AG10803 (cell line): ENCODE data around the gene ARHGAP45.

Source experiments
- DNase-seq: peaks from one replicate; pipeline ENCODE4 v3.0.0; 2010; ENCODE audit warnings: low read depth
- H3K4me3 ChIP-seq: 2 replicates; pipeline ENCODE4 v1.5.1; 2011; ENCODE audit warnings: mild to moderate bottlenecking, low read length, control low read depth
- TF ChIP-seq, protein P1 (sequence below): conservative IDR thresholded peaks from 2 replicates; pipeline ENCODE4 v1.5.1; 2011; ENCODE audit warnings: mild to moderate bottlenecking, low read length, control low read depth, inconsistent platforms

ARHGAP45 gene

DNA sequence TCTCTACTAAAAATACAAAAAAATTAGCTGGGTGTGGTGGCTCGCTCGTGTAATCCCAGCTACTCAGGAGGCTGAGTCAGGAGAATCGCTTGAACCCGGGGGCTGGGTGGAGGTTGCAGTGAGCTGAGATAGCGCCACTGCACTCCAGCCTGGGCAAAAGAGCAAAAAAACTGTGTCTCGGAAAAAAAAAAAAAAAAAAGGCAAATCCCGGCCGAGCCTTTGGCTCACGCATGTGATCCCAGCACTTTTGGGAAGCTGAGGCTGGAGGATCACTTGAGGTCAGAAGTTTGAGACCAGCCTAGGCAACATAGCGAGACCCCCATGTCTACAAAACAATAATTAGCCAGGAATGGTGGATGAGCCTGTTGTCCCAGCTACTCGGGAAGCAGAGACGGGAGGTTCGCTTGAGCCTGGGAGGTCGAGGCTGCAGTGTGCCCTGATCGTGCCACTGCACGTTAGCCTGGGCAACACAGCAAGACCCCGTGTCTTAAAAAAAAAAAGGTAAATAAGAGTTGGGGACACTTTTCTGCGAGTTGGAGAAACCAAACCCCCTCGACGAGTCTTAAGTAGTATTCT is 36.3 kb downstream of the ARHGAP45 start:
- TF ChIP-seq, protein P1, sequence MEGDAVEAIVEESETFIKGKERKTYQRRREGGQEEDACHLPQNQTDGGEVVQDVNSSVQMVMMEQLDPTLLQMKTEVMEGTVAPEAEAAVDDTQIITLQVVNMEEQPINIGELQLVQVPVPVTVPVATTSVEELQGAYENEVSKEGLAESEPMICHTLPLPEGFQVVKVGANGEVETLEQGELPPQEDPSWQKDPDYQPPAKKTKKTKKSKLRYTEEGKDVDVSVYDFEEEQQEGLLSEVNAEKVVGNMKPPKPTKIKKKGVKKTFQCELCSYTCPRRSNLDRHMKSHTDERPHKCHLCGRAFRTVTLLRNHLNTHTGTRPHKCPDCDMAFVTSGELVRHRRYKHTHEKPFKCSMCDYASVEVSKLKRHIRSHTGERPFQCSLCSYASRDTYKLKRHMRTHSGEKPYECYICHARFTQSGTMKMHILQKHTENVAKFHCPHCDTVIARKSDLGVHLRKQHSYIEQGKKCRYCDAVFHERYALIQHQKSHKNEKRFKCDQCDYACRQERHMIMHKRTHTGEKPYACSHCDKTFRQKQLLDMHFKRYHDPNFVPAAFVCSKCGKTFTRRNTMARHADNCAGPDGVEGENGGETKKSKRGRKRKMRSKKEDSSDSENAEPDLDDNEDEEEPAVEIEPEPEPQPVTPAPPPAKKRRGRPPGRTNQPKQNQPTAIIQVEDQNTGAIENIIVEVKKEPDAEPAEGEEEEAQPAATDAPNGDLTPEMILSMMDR, result no peak
- H3K4me3 ChIP-seq, result peak overlapping the region; percentile 47

DNA sequence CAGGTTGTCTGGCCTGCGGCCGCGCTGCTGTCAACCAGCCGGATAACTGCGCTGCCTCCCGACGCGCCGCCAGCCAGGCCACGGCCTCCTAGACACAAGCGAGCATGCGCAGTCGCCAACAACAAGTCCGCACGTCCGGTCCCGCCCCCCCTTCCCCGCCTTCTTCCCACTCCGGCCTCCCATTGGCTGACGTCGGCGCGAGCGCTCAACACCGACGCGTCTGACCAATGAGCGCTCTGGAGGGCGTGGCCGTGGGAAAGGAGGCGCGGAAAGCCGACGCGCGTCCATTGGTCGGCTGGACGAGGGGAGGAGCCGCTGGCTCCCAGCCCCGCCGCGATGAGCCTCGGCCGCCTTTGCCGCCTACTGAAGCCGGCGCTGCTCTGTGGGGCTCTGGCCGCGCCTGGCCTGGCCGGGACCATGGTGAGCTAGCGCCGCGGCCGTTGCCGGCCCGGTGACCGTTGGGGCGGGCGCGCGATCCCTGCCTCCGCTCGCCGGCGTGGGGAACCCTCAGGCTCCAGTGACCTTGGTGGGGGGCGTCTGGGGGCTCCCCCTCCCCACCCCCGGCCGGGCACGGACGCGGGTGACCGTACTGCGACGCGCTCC is 36.8 kb downstream of the ARHGAP45 start, which contains the start of gene GPX4:
Gene GPX4, plus strand, starts transcription at position 287 of the 603 bp plus-strand sequence. Its CDS starts 50 bp downstream, at position 337.
- peak within 1 kb of the TSS; percentile 77 for H3K4me3 ChIP-seq
- TF ChIP-seq, protein P1, result no peak
- DNase-seq, result peak; percentile 99

More for the DNA sequence above, 36.3 kb downstream of the ARHGAP45 start:
- DNase-seq, result peak; percentile 50

DNA sequence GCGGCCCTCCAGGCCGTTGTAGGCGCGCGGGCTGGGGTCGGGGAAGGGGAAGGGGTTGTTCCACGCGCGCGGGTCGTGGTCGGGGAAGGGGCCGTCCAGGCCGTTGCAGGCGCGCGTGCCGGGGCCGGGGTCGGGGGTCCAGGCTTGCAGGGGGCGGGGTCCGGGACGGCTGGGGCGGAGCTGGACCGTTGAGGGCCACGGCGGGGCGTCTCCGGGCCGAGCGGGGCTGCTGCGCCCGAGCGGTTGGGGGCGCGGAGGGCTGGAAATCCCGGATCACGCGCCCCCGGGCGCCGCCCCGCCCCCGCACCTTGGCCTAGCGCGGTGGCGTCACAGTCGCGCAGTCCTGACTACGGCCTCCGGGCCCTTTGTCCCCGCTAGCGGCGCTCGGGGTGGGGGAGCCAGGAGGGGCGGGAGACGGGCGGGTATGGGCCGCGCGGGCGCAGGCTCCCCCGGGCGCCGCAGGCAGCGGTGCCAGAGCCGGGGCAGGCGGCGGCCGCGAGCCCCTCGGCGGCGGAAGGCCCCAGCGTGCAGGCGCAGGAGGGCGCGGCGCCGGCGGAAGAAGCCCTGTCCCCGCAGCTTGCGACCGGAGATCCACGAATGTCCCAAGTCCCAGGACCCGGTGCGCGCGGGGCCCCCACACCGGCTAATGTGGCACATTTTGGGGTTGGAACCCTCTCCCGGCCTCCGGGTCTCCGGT is 37.5 kb downstream of the ARHGAP45 start:
- DNase-seq, result peak; percentile 59
- peak overlapping the region; percentile 77 for H3K4me3 ChIP-seq
- TF ChIP-seq, protein P1, result no peak

DNA sequence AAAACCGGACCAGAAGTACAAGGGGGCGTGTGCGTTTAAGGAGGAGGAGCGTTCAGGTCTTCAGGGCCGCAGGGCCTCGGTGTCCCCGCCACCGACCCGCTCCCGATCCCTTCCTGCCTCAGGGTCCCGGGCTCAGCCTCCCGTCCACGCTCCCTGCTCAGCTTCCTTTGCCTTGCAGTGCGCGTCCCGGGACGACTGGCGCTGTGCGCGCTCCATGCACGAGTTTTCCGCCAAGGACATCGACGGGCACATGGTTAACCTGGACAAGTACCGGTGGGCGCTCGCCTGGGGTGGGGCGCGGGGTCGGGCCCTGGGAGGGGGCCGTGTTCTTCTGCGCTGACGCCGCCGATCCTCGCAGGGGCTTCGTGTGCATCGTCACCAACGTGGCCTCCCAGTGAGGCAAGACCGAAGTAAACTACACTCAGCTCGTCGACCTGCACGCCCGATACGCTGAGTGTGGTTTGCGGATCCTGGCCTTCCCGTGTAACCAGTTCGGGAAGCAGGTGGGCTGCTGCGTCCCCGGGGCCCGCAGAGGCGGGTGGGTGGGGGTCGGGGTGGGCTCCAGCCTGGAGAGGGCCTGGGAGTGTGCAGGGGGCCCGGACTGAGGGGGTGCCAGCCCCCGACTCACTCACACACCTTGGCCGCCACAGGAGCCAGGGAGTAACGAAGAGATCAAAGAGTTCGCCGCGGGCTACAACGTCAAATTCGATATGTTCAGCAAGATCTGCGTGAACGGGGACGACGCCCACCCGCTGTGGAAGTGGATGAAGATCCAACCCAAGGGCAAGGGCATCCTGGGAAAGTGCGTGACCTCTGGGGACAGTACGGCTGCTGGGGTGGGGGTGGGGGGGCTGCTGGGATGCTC is 38.3 kb downstream of the ARHGAP45 start:
- DNase-seq, result peak; percentile 46
- H3K4me3 ChIP-seq, result peak overlapping the region; percentile 77
- TF ChIP-seq, protein P1, result no peak

DNA sequence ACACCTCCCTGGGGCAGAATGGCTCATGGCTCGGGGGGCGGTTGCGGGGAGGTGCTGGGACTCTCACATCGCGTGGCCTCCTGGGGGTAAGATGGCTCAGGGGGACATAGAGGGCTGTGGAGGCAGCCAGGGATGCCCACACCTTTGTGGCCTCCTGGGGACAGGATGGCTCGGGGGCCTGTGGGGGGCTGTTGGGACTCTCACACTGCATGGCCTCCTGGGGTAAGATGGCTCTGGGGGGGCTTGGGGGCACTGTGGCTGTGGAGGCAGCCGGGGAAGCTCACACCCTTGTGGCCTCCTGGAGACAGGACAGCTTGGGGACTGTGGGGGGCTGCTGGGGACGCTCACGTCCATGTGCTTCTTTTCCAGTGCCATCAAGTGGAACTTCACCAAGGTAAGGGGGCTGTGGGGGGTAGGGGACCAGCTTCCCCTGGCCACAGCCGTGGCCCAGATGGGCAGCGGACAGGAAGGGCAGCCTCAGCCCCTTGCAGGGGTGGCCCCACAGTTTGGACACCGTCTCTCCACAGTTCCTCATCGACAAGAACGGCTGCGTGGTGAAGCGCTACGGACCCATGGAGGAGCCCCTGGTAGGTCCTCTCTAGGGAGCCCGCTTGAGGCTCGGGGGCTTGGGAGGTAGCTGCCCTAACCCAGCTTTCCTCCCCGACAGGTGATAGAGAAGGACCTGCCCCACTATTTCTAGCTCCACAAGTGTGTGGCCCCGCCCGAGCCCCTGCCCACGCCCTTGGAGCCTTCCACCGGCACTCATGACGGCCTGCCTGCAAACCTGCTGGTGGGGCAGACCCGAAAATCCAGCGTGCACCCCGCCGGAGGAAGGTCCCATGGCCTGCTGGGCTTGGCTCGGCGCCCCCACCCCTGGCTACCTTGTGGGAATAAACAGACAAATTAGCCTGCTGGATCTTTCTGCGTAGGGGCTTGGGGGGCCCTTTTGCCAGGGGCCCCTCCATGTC is 39.2 kb downstream of the ARHGAP45 start:
- TF ChIP-seq, protein P1, result 0 out of 2 replicates have a peak, but pooled peaks have one; percentile 11
- H3K4me3 ChIP-seq, result peak overlapping the region; percentile 77
- DNase-seq, result peak; percentile 24
